Raji (cell line): Measurements from ENCODE around the gene DNMT3A.

Experiments used
- POLR2A ChIP-seq: IDR thresholded peaks from 2 replicates; pipeline ENCODE4 v1.6.1; 2011; ENCODE audit warnings: low read depth, low read length, control low read depth; ENCODE audit not compliant: insufficient read depth

Gene DNMT3A

DNA sequence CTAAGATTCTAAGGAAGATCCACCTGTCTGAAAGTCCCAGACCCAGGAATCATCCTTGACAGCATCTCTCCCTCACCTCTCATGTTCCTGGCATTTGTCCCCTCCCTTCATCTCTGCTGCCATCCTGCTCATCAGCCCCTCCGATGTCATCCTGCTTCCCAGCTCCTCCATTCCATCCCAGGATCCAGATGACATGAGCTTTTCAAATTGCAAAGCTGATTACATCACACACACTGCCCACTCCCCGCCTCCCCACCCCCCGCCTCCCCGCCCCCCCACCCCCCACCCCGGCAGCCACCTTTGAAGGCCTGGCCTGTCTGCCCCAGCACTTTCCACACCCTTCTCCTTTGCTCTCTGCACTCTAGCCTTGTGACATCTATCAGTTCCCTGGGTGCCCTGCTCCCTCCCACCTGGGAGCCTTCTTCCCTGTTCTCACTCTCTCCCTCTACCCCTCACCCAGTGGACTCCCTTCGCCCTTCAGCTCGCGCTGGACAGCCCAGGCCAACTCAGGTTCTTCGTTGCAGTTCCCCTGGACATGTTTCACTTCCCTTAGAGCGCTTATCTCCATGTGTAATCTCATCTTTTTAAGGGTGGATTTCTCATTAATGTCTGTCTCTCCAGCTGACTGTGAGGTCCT, 61.6 kb downstream of the DNMT3A start:
- no peak for TF ChIP-seq POLR2A

GRCh38 chr2:25279091-25279651, 62.6 kb downstream of the DNMT3A start:
- no peak for TF ChIP-seq POLR2A

DNA sequence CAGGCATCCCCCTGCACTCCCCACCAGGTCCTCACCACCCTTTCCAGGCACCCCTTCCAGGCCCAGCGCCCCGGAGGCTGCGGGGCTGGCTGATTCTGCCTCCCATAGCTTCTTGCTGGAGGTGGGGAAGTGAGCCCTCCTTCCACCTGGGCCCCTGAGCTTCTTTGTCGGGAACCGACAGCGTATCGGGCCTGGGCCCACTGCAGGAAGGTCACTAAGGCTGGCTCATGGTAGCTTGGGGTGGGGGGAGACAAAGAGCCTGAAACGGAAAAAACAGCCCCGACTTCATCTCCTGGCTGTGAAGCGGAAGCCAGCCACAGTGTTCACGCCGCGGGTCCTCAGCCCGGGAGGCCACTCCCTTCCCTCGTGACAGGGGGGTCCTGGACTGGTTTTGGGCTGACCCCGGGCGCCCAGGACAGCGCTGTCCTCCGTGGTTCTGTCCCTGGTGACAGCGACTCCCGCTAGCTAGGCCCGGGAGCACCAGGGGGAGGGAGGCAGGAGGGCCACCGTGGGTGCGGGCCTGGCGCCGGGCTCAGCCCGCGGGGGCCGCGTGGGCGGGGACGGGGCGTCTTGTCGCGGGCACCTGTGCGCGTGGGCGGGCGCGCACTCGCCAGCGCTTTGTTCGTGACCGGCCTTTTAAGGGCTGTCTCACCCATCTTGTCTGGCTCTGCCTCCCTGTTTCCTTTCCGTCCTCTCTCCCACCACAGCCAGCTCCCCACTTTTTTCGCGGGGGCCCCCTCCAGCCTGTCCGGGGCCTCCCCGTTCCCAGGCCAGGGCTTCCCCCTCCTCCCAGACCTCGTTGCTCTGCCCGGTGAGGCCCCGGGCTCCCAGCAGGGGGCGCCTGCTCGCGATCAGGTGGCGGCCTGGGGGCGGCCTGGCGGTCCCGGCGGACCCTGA, 64.9 kb downstream of the DNMT3A start:
- TF ChIP-seq POLR2A: no peak

DNA sequence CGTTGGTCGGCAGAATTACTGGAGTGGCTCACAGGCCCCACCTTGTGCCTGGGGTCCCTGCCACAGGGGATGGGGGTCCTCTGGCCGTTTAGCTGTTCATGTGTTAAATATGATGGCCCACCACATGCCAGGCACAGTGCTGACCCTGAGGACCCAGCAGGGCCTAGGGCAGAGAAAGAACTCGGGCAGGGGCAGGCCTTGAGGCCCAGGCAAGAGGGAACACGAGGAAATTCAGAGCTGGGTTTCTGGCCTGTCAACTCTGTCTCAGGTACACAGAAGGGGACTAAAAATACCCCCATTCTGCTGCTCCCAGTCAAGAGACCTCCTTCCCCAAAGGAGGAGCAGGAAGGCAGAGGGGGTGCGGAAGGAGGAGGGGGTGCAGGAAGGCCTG, 66.2 kb downstream of the DNMT3A start:
- no peak for TF ChIP-seq POLR2A

DNA sequence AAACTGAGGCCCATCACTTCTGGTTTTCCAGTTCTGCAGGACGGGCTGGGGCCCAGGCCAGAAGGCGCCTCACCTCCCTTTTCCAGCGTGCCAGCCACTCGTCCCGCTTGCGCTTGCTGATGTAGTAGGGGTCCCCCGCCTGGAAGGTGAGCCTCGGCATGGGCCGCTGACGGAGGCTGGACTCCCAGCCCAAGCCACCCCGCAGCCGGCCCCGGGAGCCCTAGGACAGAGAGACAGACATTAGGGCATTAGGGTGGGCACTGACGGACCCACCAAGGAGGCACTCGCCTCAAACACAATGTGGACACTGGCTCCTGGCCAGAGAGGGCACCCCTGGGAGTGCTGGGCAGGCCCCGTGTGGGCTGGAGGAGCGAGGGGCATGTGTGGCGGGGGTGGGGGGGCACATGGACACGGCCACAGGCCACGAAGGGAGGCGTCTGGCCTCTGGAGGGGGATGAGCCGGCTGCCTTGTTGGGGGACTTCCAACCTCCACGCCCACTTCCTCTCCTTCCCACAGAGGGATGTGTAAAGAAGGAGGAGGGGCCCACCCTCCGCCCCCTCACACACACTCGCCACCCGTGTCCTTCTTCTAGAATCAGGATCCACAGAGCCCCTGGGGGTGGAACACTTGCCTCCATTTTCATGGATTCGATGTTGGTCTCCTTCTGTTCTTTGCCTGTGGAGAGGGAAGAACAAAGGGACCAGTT, 66.7 kb downstream of the DNMT3A start:
- TF ChIP-seq POLR2A: no peak

DNA sequence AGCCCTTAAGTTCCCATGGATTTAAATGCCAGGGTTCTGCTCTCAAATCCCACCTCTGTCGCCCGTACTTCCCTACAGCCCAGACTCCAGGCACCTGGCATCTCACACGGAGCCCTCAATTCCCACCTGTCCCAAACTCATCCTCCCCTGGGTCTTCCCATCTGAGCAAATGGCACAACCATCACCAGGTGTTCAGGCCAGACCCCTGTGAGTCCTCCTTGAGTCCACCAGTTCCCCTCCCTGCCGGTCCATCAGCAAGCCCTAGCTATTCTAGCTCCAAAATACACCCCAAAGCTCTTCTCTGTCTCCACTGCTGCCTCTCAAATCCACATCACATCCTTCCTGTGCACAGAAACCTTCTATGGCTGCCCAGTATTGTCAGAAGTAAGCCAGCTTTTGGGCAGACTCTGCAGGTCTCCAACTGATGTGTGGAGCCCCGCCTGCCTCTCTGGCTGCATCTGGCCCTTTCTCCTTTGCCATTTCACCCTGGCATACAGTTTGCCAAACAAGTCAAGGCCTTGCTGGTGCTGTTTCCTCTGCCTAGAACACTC, 67.7 kb downstream of the DNMT3A start:
- TF ChIP-seq POLR2A: no peak

- no peak for TF ChIP-seq POLR2A
These were observed 71.7 kb downstream of the DNMT3A start for GRCh38 chr2:25270061-25270460.

GRCh38 chr2:25269233-25269632, 72.5 kb downstream of the DNMT3A start:
- TF ChIP-seq POLR2A: no peak

DNA sequence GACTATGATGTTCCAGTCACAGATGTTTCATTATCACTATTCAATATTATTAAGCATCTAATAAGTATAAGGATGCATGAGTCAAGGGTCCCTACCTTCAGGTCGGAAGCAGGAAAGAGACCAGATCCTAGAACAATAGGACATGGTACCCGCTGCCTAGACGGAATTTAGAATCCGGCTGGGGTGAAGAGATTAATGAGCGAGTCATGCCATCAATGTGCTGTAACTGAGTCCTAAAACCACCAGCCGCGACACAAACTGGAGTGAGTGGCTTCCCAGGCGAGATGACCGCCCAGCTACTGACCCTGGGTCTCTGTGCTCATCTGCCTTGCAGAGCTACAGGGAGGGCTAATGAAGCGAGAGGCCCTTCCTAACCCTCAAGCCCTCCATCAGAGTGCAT, 73.6 kb downstream of the DNMT3A start:
- TF ChIP-seq POLR2A: no peak

- no peak for TF ChIP-seq POLR2A
These were observed 75.3 kb downstream of the DNMT3A start for GRCh38 chr2:25266399-25266798.

DNA sequence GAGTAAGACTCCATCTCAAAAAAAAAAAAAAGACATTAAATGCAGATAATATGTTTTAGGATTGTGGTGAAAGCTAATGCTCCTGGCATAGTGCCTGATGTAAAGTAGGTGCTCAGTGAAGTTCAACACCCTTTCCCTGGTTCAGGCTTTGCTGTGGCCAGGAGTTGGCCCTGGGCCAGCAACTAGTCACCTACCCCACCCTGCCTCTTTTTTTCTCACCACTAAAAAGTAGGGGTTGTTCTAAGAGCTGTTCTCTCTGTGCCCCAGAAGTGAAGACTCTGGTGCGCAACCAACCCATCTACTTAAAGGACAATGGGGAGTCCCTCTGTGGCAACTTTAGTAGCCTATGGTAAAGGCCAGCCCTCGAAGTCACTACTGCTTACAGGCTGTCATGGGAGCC, 75.9 kb downstream of the DNMT3A start:
- TF ChIP-seq POLR2A: no peak

- TF ChIP-seq POLR2A: no peak
These were observed 76.7 kb downstream of the DNMT3A start for GRCh38 chr2:25265001-25265400.

GRCh38 chr2:25262288-25262687, 79.4 kb downstream of the DNMT3A start:
- no peak for TF ChIP-seq POLR2A

GRCh38 chr2:25259737-25260124, 82.0 kb downstream of the DNMT3A start:
- no peak for TF ChIP-seq POLR2A
